ENCODE results near the gene C1QL3. TPM values are rescaled to one million over a fixed set of nuclear protein-coding genes. Genes with fewer than 3 reads are reported as not detected.

The C1QL3 gene
- total RNA-seq, 1 experiment from 2014 or later, result 4.0 TPM

DNA sequence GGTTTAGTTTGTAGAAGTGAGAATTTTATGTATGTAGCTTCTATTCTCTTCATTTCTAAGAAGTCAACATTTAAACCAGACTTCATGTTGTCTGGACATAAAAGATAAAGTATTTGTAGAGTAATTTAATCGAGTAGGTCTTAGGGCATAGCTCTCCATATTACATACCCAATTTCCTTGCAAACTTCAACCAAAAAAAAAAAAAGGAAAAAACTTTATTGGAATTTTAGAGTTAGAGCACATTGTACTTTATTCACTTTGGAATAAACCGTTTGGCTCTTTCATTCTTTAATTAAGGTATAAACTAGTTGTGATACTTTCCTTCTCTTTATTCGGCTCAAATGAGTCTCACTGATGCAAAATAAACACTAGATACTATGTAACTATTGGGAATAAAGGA is 48.9 kb downstream of the C1QL3 start:
- H2BK5ac ChIP-seq (ENCODE audit: insufficient read length, low read length), result no peak overlapping the region
- H3K27me3 ChIP-seq (ENCODE audit: insufficient read depth, low read length), result no peaks in the 10 kb centered on the region
- H3K9ac ChIP-seq (ENCODE audit: extremely low read depth, insufficient read length, low read length), result no peak overlapping the region
- H3K23ac ChIP-seq (ENCODE audit: insufficient read length, low read depth, low read length), result no peak overlapping the region
- H2AK5ac ChIP-seq (ENCODE audit: insufficient read length, low read length), result no peak overlapping the region
- no peak overlapping the region for H3K4me3 Mint-ChIP-seq
- H2BK120ac ChIP-seq (ENCODE audit: low read depth, low read length, poor library complexity, severe bottlenecking), result no peak overlapping the region
- H3K18ac ChIP-seq (ENCODE audit: insufficient read length, low read depth, low read length), result no peak overlapping the region
- no peaks in the 10 kb centered on the region for H3K27me3 Mint-ChIP-seq (ENCODE audit: low read depth)
- no peaks in the 10 kb centered on the region for H3K4me1 ChIP-seq (ENCODE audit: insufficient read depth, low read length)
- H3K27ac Mint-ChIP-seq, result no peak overlapping the region
- no peak overlapping the region for H3T11ph ChIP-seq (ENCODE audit: low read length)
- no peak overlapping the region for H3K4ac ChIP-seq (ENCODE audit: low read depth, low read length)
- WGBS (ENCODE audit: extremely low coverage, insufficient read length, low lambda C conversion rate), result no CpG with 5 or more reads among the region's 3 CpGs
- no peak overlapping the region for H4K5ac ChIP-seq (ENCODE audit: insufficient read length, low read depth, low read length)
- DNase-seq, result no peak
- no peaks in the 10 kb centered on the region for H3K23me2 ChIP-seq (ENCODE audit: insufficient read length, low read depth, low read length, poor library complexity, severe bottlenecking)
- TF ChIP-seq, protein P1, sequence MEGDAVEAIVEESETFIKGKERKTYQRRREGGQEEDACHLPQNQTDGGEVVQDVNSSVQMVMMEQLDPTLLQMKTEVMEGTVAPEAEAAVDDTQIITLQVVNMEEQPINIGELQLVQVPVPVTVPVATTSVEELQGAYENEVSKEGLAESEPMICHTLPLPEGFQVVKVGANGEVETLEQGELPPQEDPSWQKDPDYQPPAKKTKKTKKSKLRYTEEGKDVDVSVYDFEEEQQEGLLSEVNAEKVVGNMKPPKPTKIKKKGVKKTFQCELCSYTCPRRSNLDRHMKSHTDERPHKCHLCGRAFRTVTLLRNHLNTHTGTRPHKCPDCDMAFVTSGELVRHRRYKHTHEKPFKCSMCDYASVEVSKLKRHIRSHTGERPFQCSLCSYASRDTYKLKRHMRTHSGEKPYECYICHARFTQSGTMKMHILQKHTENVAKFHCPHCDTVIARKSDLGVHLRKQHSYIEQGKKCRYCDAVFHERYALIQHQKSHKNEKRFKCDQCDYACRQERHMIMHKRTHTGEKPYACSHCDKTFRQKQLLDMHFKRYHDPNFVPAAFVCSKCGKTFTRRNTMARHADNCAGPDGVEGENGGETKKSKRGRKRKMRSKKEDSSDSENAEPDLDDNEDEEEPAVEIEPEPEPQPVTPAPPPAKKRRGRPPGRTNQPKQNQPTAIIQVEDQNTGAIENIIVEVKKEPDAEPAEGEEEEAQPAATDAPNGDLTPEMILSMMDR (conservative IDR thresholded peaks at IDR 0.05), result no peak
- H3K9me3 Mint-ChIP-seq, result no peaks in the 10 kb centered on the region
- H2BK20ac ChIP-seq (ENCODE audit: low read depth, low read length, poor library complexity, severe bottlenecking), result no peak overlapping the region
- H4K8ac ChIP-seq (replicated peaks; ENCODE audit: insufficient read length, low read depth, low read length), result no peak overlapping the region
- H3K27ac ChIP-seq (ENCODE audit: insufficient read length, low read depth, low read length), result no peak overlapping the region
- H3K4me1 Mint-ChIP-seq, result no peaks in the 10 kb centered on the region
- H4K91ac ChIP-seq (ENCODE audit: insufficient read length, low read depth, low read length), result no peak overlapping the region
- H3K36me3 Mint-ChIP-seq (ENCODE audit: insufficient read depth in 1 of 3, low read depth in 3 of 3), result no peaks in the 10 kb centered on the region
- H3K9me3 ChIP-seq (ENCODE audit: control insufficient read depth, low read depth, low read length), result no peaks in the 10 kb centered on the region
- H3K4me2 ChIP-seq (ENCODE audit: insufficient read depth, insufficient read length, low read length), result no peak overlapping the region
- no peaks in the 10 kb centered on the region for H3K79me1 ChIP-seq (ENCODE audit: insufficient read depth, low read depth, low read length, poor library complexity, severe bottlenecking)
- no peaks in the 10 kb centered on the region for H3K79me2 ChIP-seq (ENCODE audit: insufficient read depth, low read length)
- no peak overlapping the region for H3K14ac ChIP-seq (ENCODE audit: insufficient read depth, low read length)
- H4K20me1 ChIP-seq (ENCODE audit: control insufficient read depth, insufficient read depth, insufficient read length), result no peaks in the 10 kb centered on the region
- no peak overlapping the region for H2AFZ ChIP-seq (ENCODE audit: low read length)
- no peak overlapping the region for H2BK12ac ChIP-seq (ENCODE audit: insufficient read length, low read depth, low read length)
- H2BK15ac ChIP-seq (ENCODE audit: low read depth, low read length), result no peak overlapping the region
- no peak overlapping the region for H3K56ac ChIP-seq (ENCODE audit: insufficient read length, low read depth, low read length)

Measured in H9 (cell line).